ENCODE measurements around the gene THUMPD3. TPM values are rescaled to one million over a fixed set of nuclear protein-coding genes. Genes with fewer than 3 reads are reported as not detected.
A peak's percentile ranks its signal among the peaks of the same experiment; 100 is the strongest.

The THUMPD3 gene
- total RNA-seq, 3 donors from 2014 or later: 22.2 to 36.4 (median 25.2) TPM

DNA sequence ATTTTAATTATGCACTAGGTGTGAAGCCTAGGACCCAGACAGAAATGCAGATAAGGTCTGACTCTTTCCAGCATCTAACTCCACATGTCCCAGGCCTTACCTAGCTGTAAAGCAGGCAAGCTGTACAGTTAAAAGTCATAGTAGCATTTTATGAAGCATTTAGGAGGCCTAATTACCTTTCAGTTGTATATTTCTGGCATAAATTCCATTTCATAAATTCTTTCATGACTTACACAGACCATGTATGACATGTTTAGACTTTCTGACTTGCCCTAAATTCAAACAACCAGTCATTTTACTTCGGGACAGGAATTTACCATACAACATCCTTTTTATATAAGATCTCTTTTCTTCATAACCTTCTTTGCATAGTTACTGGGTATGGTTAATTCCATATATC lies 35.3 kb upstream of the THUMPD3 start:
- Histone ChIP-seq H3K36me3 (no peaks in the 10 kb centered on the region), H3K4me3 (no peak overlapping the region), H3K27ac (no peak overlapping the region), H3K27me3 (no peaks in the 10 kb centered on the region), H3K4me1 (no peaks in the 10 kb centered on the region), H3K9me3 (no peaks in the 10 kb centered on the region)
- no peak for DNase-seq (ENCODE audit: low spot score in 2 of 2)
- intact Hi-C loops (cut with DNase I; ENCODE audit: low total_unique reads): no loop called here
- TF ChIP-seq POLR2A (IDR thresholded peaks at IDR 0.05): no peak
- TF ChIP-seq, protein P1, sequence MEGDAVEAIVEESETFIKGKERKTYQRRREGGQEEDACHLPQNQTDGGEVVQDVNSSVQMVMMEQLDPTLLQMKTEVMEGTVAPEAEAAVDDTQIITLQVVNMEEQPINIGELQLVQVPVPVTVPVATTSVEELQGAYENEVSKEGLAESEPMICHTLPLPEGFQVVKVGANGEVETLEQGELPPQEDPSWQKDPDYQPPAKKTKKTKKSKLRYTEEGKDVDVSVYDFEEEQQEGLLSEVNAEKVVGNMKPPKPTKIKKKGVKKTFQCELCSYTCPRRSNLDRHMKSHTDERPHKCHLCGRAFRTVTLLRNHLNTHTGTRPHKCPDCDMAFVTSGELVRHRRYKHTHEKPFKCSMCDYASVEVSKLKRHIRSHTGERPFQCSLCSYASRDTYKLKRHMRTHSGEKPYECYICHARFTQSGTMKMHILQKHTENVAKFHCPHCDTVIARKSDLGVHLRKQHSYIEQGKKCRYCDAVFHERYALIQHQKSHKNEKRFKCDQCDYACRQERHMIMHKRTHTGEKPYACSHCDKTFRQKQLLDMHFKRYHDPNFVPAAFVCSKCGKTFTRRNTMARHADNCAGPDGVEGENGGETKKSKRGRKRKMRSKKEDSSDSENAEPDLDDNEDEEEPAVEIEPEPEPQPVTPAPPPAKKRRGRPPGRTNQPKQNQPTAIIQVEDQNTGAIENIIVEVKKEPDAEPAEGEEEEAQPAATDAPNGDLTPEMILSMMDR (IDR thresholded peaks at IDR 0.05): no peak
- TF ChIP-seq POLR2AphosphoS5 (IDR thresholded peaks at IDR 0.05): no peak

GRCh38 chr3:9330166-9330703 lies 32.6 kb upstream of the THUMPD3 start:
- TF ChIP-seq POLR2AphosphoS5 (IDR thresholded peaks at IDR 0.05) (no peak), POLR2A (IDR thresholded peaks at IDR 0.05) (no peak)
- TF ChIP-seq, protein P1 (IDR thresholded peaks at IDR 0.05): no peak
- Histone ChIP-seq H3K27ac (no peak overlapping the region), H3K4me1 (no peaks in the 10 kb centered on the region), H3K27me3 (no peaks in the 10 kb centered on the region), H3K36me3 (no peaks in the 10 kb centered on the region), H3K9me3 (no peaks in the 10 kb centered on the region), H3K4me3 (no peak overlapping the region)
- intact Hi-C loops (cut with DNase I; ENCODE audit: low total_unique reads): no loop called here
- no peak for DNase-seq (ENCODE audit: low spot score in 2 of 2)

DNA sequence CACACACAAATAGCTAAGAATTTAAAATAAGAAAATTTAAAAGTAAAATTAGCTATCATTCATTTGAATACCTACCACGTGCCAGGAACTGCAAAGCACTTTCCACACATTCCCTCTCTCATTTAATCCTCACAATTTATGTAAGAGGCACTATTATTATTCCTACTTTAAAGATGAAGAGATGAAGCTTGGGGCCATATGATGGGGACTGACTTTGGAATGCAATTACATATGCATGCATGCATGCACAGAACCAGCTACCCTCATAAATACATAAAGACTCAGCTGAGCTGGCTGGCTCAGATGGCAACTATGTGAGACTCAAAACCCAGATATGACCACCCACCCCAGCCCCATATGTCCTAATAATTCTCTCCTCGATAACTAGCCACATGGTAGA lies 31.7 kb upstream of the THUMPD3 start:
- intact Hi-C loops (cut with DNase I; ENCODE audit: low total_unique reads): no loop called here
- TF ChIP-seq, protein P1 (IDR thresholded peaks at IDR 0.05): no peak
- TF ChIP-seq POLR2A (IDR thresholded peaks at IDR 0.05) (no peak), POLR2AphosphoS5 (IDR thresholded peaks at IDR 0.05) (no peak)
- H3K27me3 ChIP-seq: no peaks in the 10 kb centered on the region
- H3K27ac ChIP-seq: no peak overlapping the region
- no peaks in the 10 kb centered on the region for H3K4me1 ChIP-seq
- no peaks in the 10 kb centered on the region for H3K36me3 ChIP-seq
- no peaks in the 10 kb centered on the region for H3K9me3 ChIP-seq
- no peak overlapping the region for H3K4me3 ChIP-seq
- no peak for DNase-seq (ENCODE audit: low spot score in 2 of 2)

GRCh38 chr3:9332250-9333030 lies 30.4 kb upstream of the THUMPD3 start:
- no peaks in the 10 kb centered on the region for H3K9me3 ChIP-seq
- H3K4me1 ChIP-seq: no peaks in the 10 kb centered on the region
- DNase-seq (ENCODE audit: low spot score in 2 of 2): no peak
- no peak overlapping the region for H3K27ac ChIP-seq
- H3K27me3 ChIP-seq: no peaks in the 10 kb centered on the region
- no peak for TF ChIP-seq POLR2A (IDR thresholded peaks at IDR 0.05)
- TF ChIP-seq POLR2AphosphoS5 (IDR thresholded peaks at IDR 0.05): no peak
- TF ChIP-seq, protein P1 (IDR thresholded peaks at IDR 0.05): no peak
- no peaks in the 10 kb centered on the region for H3K36me3 ChIP-seq
- H3K4me3 ChIP-seq: no peak overlapping the region
- intact Hi-C loops (cut with DNase I; ENCODE audit: low total_unique reads): no loop called here

DNA sequence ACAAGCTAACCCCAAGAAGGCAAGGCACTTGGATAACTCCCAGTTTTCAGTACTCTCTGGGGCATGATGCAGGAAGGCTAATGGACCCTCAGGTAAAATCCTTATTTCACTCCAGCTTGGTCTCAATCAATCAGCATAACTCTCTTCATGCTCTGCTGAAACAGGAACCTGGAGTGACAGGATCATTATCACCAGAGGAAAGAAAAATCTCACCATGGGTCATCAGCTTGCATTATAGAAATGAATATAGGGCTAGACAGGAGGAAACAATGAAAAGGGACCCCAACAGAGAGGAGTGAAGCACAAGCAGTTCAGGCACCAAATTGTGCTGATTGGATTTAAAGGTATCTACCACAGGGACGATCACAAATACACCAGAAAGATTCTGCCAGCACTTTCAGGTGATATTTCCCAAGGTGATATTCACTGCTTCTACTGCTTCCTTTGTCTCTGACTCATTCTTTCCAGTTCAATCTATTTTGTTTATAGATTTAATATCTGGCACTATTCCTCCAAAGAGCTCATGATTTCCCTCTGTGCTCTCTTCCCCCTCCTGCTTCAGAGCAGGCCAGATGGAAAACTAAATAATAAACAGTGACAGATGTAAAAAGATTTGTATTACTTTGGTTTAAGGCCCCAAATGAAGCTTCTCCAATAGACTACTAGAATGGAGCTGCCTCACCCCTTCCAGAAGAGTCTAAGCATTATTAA lies 22.9 kb upstream of the THUMPD3 start:
- intact Hi-C loops (cut with DNase I; ENCODE audit: low total_unique reads): no loop called here
- H3K36me3 ChIP-seq: no peaks in the 10 kb centered on the region
- H3K9me3 ChIP-seq: no peaks in the 10 kb centered on the region
- H3K4me1 ChIP-seq: no peaks in the 10 kb centered on the region
- DNase-seq (ENCODE audit: low spot score in 2 of 2): no peak
- peak overlapping the region; percentile 7 to 58 for H3K27ac ChIP-seq
- H3K27me3 ChIP-seq: no peaks in the 10 kb centered on the region
- TF ChIP-seq, protein P1 (IDR thresholded peaks at IDR 0.05): no peak
- TF ChIP-seq POLR2AphosphoS5 (IDR thresholded peaks at IDR 0.05) (no peak), POLR2A (IDR thresholded peaks at IDR 0.05) (no peak)
- H3K4me3 ChIP-seq: no peak overlapping the region

Data from breast epithelium (tissue), 4 donors.